ENCODE data around the gene FAM204A.

FAM204A gene

DNA sequence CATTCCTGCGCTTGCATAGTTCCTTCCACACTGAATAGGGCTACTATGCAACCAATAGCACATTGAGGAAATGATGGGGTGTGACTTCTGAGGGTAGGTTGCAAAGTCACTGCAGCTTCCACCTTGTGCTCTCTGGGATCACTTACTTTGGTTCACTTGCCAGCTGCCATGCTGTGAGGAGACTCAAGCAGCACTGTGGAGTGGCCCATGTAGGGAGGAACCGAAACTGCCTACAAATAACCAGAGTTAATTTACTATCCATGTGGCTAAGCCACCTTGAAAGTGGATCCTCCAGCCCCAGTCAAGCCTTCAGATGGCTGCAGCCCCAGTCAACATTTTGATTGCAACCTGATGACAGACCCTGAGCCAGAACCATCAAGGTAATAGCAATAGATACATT lies 64.3 kb downstream of the FAM204A start:
- Histone ChIP-seq H2AFZ (ENCODE audit: low read length) (no peak overlapping the region), H3K9me3 (ENCODE audit: insufficient read depth, low read depth, low read length) (no peaks in the 10 kb centered on the region), H3K9ac (ENCODE audit: low read depth, low read length, poor library complexity, severe bottlenecking) (no peak overlapping the region), H3K4me1 (ENCODE audit: insufficient read depth, low read length, poor library complexity, severe bottlenecking) (no peaks in the 10 kb centered on the region), H3K9me2 (replicated peaks; ENCODE audit: low read depth, low read length) (no peaks in the 10 kb centered on the region), H3K4me3 (ENCODE audit: low read length, poor library complexity, severe bottlenecking) (no peak overlapping the region), H3K36me3 (ENCODE audit: insufficient read depth, low read length) (no peaks in the 10 kb centered on the region), H4K20me1 (ENCODE audit: insufficient read depth, low read length, poor library complexity, severe bottlenecking) (no peaks in the 10 kb centered on the region), H3K4me2 (ENCODE audit: low read depth, low read length, poor library complexity, severe bottlenecking) (no peak overlapping the region), H3K27me3 (ENCODE audit: insufficient read depth, low read length, poor library complexity, severe bottlenecking) (no peaks in the 10 kb centered on the region), H3K79me2 (ENCODE audit: insufficient read depth, low read length) (no peaks in the 10 kb centered on the region), H3F3A (ENCODE audit: low read depth) (no peaks in the 10 kb centered on the region)
- TF ChIP-seq EZH2phosphoT487 (IDR thresholded peaks at IDR 0.05; ENCODE audit: borderline replicate concordance) (no peak), CTCF (conservative IDR thresholded peaks at IDR 0.05; ENCODE audit: low read length) (no peak)

DNA sequence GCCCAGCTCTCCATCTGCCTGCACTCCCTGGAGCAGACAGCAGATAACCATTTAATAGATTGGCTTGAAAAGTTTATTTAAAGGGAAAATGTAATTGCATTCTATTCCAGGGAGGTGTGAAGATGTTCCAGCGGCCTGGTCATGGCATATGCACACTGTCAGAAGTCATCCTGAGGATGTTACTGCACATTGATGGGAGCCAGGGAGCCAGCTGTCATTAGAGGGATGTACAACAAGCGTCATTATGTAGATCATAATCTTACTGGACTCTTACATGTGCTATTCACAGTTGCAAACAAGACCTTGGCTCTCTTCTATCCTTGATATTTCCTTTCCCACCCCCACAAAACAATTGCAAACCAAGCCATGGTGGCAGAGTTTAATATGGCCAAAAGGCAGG lies 65.4 kb downstream of the FAM204A start:
- H3K4me1 ChIP-seq (ENCODE audit: insufficient read depth, low read length, poor library complexity, severe bottlenecking), result no peaks in the 10 kb centered on the region
- H2AFZ ChIP-seq (ENCODE audit: low read length), result no peak overlapping the region
- no peaks in the 10 kb centered on the region for H4K20me1 ChIP-seq (ENCODE audit: insufficient read depth, low read length, poor library complexity, severe bottlenecking)
- H3K79me2 ChIP-seq (ENCODE audit: insufficient read depth, low read length), result no peaks in the 10 kb centered on the region
- H3K4me2 ChIP-seq (ENCODE audit: low read depth, low read length, poor library complexity, severe bottlenecking), result no peak overlapping the region
- H3K36me3 ChIP-seq (ENCODE audit: insufficient read depth, low read length), result no peaks in the 10 kb centered on the region
- H3K4me3 ChIP-seq (ENCODE audit: low read length, poor library complexity, severe bottlenecking), result no peak overlapping the region
- no peaks in the 10 kb centered on the region for H3K9me2 ChIP-seq (replicated peaks; ENCODE audit: low read depth, low read length)
- no peaks in the 10 kb centered on the region for H3K9me3 ChIP-seq (ENCODE audit: insufficient read depth, low read depth, low read length)
- no peak for TF ChIP-seq EZH2phosphoT487 (IDR thresholded peaks at IDR 0.05; ENCODE audit: borderline replicate concordance)
- TF ChIP-seq CTCF (conservative IDR thresholded peaks at IDR 0.05; ENCODE audit: low read length), result no peak
- H3K9ac ChIP-seq (ENCODE audit: low read depth, low read length, poor library complexity, severe bottlenecking), result no peak overlapping the region
- H3K27me3 ChIP-seq (ENCODE audit: insufficient read depth, low read length, poor library complexity, severe bottlenecking), result no peaks in the 10 kb centered on the region
- no peaks in the 10 kb centered on the region for H3F3A ChIP-seq (ENCODE audit: low read depth)

- Histone ChIP-seq H3K79me2 (ENCODE audit: insufficient read depth, low read length) (no peaks in the 10 kb centered on the region), H4K20me1 (ENCODE audit: insufficient read depth, low read length, poor library complexity, severe bottlenecking) (no peaks in the 10 kb centered on the region), H3F3A (ENCODE audit: low read depth) (no peaks in the 10 kb centered on the region), H3K36me3 (ENCODE audit: insufficient read depth, low read length) (no peaks in the 10 kb centered on the region), H3K4me1 (ENCODE audit: insufficient read depth, low read length, poor library complexity, severe bottlenecking) (no peaks in the 10 kb centered on the region), H3K9ac (ENCODE audit: low read depth, low read length, poor library complexity, severe bottlenecking) (no peak overlapping the region), H3K9me3 (ENCODE audit: insufficient read depth, low read depth, low read length) (no peaks in the 10 kb centered on the region), H2AFZ (ENCODE audit: low read length) (no peak overlapping the region), H3K9me2 (replicated peaks; ENCODE audit: low read depth, low read length) (no peaks in the 10 kb centered on the region), H3K4me2 (ENCODE audit: low read depth, low read length, poor library complexity, severe bottlenecking) (no peak overlapping the region), H3K4me3 (ENCODE audit: low read length, poor library complexity, severe bottlenecking) (no peak overlapping the region), H3K27me3 (ENCODE audit: insufficient read depth, low read length, poor library complexity, severe bottlenecking) (no peaks in the 10 kb centered on the region)
- TF ChIP-seq CTCF (conservative IDR thresholded peaks at IDR 0.05; ENCODE audit: low read length), result no peak
- no peak for TF ChIP-seq EZH2phosphoT487 (IDR thresholded peaks at IDR 0.05; ENCODE audit: borderline replicate concordance)
Observed at GRCh38 chr10:118276204-118276603, 65.9 kb downstream of the FAM204A start.

Data from Loucy (cell line).